Activated CD8-positive, alpha-beta T cell treated with anti-CD3 and anti-CD28 coated beads for 36 hours (primary cell): Measurements from ENCODE around the gene ATP5IF1. TPM values are rescaled to one million over a fixed set of nuclear protein-coding genes. Genes with fewer than 3 reads are reported as not detected.

Experiments
- ATAC-seq: fragments of 200-7000 bp; cut with Tn5 transposase; one replicate; pipeline ENCODE4 v1.10.0; 2021; ENCODE audit warnings: mild to moderate bottlenecking, moderate library complexity
- CTCF ChIA-PET: fragments of 350-600 bp; sonication (Branson Sonifier 250); formaldehyde crosslinking; loops from one replicate; lab custom pipeline; 2021; ENCODE audit warnings: antibody characterized with exemption; lab: Charles Lee
- POLR2A ChIA-PET: fragments of 350-600 bp; sonication (Branson Sonifier 250); formaldehyde crosslinking; loops from one replicate; lab custom pipeline; 2021; ENCODE audit warnings: antibody characterized with exemption; lab: Charles Lee
- DNase-seq: peaks from one replicate; pipeline ENCODE4 v3.0.0-alpha.2; 2020
- H3K27ac Mint-ChIP-seq: one replicate; pipeline ENCODE4 v1.8.0; 2021; ENCODE audit warnings: mild to moderate bottlenecking, mixed read lengths
- H3K27me3 Mint-ChIP-seq: one replicate; pipeline ENCODE4 v1.8.0; 2021; ENCODE audit warnings: mixed read lengths
- H3K36me3 Mint-ChIP-seq: one replicate; pipeline ENCODE4 v1.8.0; 2021; ENCODE audit warnings: low read depth, mixed read lengths
- H3K4me1 Mint-ChIP-seq: one replicate; pipeline ENCODE4 v1.8.0; 2021; ENCODE audit warnings: low read depth, mixed read lengths
- H3K4me3 Mint-ChIP-seq: one replicate; pipeline ENCODE4 v1.8.0; 2021; ENCODE audit warnings: mild to moderate bottlenecking, moderate library complexity, mixed read lengths
- H3K9me3 Mint-ChIP-seq: one replicate; pipeline ENCODE4 v1.8.0; 2021; ENCODE audit warnings: mixed read lengths
- CTCF ChIP-seq: fragments of 200-600 bp; IDR thresholded peaks from one replicate; pipeline ENCODE4 v1.8.0; 2022; ENCODE audit warnings: antibody characterized with exemption, mild to moderate bottlenecking
- intact Hi-C: fragments of 100-400 bp; cut with micrococcal nuclease; formaldehyde crosslinking; loops from one replicate; pipeline ENCODE4 v1.10.0; 2022
- total RNA-seq, 2 experiments: library from RNA; stranded (reverse); gene quantifications; one replicate each; pipeline ENCODE4 v1.2.3, GENCODE V29; 2021

The ATP5IF1 gene
- total RNA-seq, 2 experiments from 2014 or later = 169 to 170 TPM

GRCh38 chr1:28260803-28261174 lies 24.9 kb downstream of the ATP5IF1 start:
- ATAC-seq (no peak), DNase-seq (no peak)
- Mint-ChIP-seq H3K9me3 (no peaks in the 10 kb centered on the region), H3K4me3 (peak overlapping the region; percentile 83), H3K36me3 (peaks cover 10% of the 10 kb centered on the region), H3K4me1 (peaks cover 38% of the 10 kb centered on the region), H3K27me3 (no peaks in the 10 kb centered on the region), H3K27ac (peak overlapping the region; percentile 55)
- intact Hi-C loops = no loop called here
- ChIA-PET POLR2A (interaction anchor here (0.6 to 7.4 kb wide), 11 partner anchors 9 to 247 kb away, joined by 3 to 137 read pairs (median 6); partner anchors contain the start of genes MED18 and RCC1), CTCF (interaction anchor here (1.1 to 7.8 kb wide), 3 partner anchors 9 to 66 kb away, joined by 3 to 90 read pairs (median 4); no protein-coding TSS in a partner anchor)
- no peak for TF ChIP-seq CTCF

- no peak for TF ChIP-seq CTCF
- Mint-ChIP-seq H3K27me3 (no peaks in the 10 kb centered on the region), H3K27ac (no peak overlapping the region), H3K4me3 (no peak overlapping the region), H3K36me3 (peaks cover 10% of the 10 kb centered on the region), H3K9me3 (no peaks in the 10 kb centered on the region), H3K4me1 (peaks cover 15% of the 10 kb centered on the region)
- DNase-seq (no peak), ATAC-seq (no peak)
- intact Hi-C loops = no loop called here
- ChIA-PET CTCF (interaction anchor here (2.8 kb wide), 1 partner anchor 16 kb away, joined by 12 read pairs; no protein-coding TSS in a partner anchor), POLR2A (interaction anchor here (1.6 kb wide), 1 partner anchor 63 kb away, joined by 4 read pairs; the partner anchor contains the start of gene MED18)
Observed at GRCh38 chr1:28264897-28265296, 29.0 kb downstream of the ATP5IF1 start.

DNA sequence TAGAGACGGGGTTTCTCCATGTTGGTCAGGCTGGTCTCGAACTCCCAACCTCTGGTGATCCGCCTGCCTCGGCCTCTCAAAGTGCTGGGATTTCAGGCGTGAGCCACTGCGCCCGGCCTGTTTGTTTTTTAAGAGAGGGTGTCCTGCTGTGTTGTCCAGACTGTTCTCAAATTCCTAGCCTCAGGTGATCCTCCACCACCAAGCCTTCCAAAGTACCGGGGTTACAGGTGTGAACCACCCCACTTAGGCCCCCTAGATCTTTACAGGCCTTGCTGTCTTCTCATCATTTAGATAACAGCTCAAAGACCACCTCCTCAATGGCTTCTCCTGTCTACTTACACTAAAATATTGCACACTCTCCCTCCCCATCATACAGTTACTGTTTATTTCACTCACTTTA lies 29.7 kb downstream of the ATP5IF1 start:
- Mint-ChIP-seq H3K27me3 (no peaks in the 10 kb centered on the region), H3K4me1 (peaks cover 15% of the 10 kb centered on the region), H3K36me3 (peaks cover 11% of the 10 kb centered on the region), H3K4me3 (no peak overlapping the region), H3K9me3 (no peaks in the 10 kb centered on the region), H3K27ac (no peak overlapping the region)
- ATAC-seq = no peak
- DNase-seq = no peak
- POLR2A ChIA-PET = interaction anchor here (0.6 kb wide), 1 partner anchor 330 kb away, joined by 3 read pairs; no protein-coding TSS in a partner anchor
- intact Hi-C loops = no loop called here
- TF ChIP-seq CTCF = no peak
- CTCF ChIA-PET = interaction anchor here (2.8 kb wide), 1 partner anchor 16 kb away, joined by 12 read pairs; no protein-coding TSS in a partner anchor

GRCh38 chr1:28266920-28267322 lies 31.0 kb downstream of the ATP5IF1 start:
- Mint-ChIP-seq H3K4me3 (no peak overlapping the region), H3K27me3 (no peaks in the 10 kb centered on the region), H3K27ac (no peak overlapping the region), H3K9me3 (no peaks in the 10 kb centered on the region), H3K36me3 (peaks cover 8% of the 10 kb centered on the region), H3K4me1 (peaks cover 6% of the 10 kb centered on the region)
- ATAC-seq = no peak
- no peak for DNase-seq
- CTCF ChIA-PET = interaction anchor here (1.0 to 2.8 kb wide), 3 partner anchors 9 to 175 kb away, joined by 3 to 12 read pairs (median 5); no protein-coding TSS in a partner anchor
- POLR2A ChIA-PET = interaction anchor here (0.9 to 1.0 kb wide), 3 partner anchors 18 to 241 kb away, joined by 3 read pairs; no protein-coding TSS in a partner anchor
- TF ChIP-seq CTCF = no peak
- intact Hi-C loops = no loop called here

DNA sequence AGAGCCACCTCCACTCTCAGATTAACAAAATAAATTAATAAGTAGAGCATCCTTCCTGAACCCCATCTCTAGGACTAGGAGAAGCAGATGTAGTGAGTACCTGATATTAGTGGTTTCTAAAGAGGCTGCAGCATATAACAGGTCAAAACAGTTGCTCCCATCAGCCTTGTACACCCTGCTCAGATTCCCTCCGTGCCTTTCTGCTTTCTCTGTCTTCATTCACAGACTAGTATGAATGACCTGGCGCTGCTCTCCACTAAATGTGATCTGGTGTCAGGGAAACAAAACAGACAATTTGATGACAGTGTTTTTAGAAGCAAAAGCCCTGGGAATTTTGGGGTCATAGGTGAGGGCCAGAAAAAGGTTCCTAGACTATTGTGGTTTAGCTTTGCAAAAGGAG lies 31.7 kb downstream of the ATP5IF1 start:
- Mint-ChIP-seq H3K27ac (no peak overlapping the region), H3K9me3 (no peaks in the 10 kb centered on the region), H3K27me3 (no peaks in the 10 kb centered on the region), H3K36me3 (peaks cover 9% of the 10 kb centered on the region), H3K4me3 (no peak overlapping the region), H3K4me1 (peaks cover 6% of the 10 kb centered on the region)
- DNase-seq = no peak
- no peak for TF ChIP-seq CTCF
- CTCF ChIA-PET = interaction anchor here (1.0 to 3.1 kb wide), 3 partner anchors 18 to 176 kb away, joined by 3 to 13 read pairs (median 12); no protein-coding TSS in a partner anchor
- ATAC-seq = no peak
- POLR2A ChIA-PET = interaction anchor here (1.0 kb wide), 2 partner anchors 19 to 39 kb away, joined by 3 read pairs; no protein-coding TSS in a partner anchor
- intact Hi-C loops = no loop called here
